Activated T-helper 17 cell treated with anti-CD3 and anti-CD28 coated beads, Interleukin-2, amount 50 U/mL, for 72 hours (primary cell): ENCODE data around the gene COL4A1. TPM values are rescaled to one million over a fixed set of nuclear protein-coding genes. Genes with fewer than 3 reads are reported as not detected.

Experiments
- ATAC-seq: fragments of 150-1000 bp; cut with Tn5 transposase; replicated peaks from 2 replicates; pipeline ENCODE4 v1.10.0; 2021; ENCODE audit warnings: mild to moderate bottlenecking, moderate library complexity
- H3K27ac Mint-ChIP-seq: one replicate; pipeline ENCODE4 v1.8.0; 2022; ENCODE audit warnings: mixed read lengths
- H3K27me3 Mint-ChIP-seq: one replicate; pipeline ENCODE4 v1.8.0; 2022; ENCODE audit warnings: mixed read lengths
- H3K36me3 Mint-ChIP-seq: one replicate; pipeline ENCODE4 v1.8.0; 2022; ENCODE audit warnings: low read depth, mild to moderate bottlenecking, mixed read lengths
- H3K4me1 Mint-ChIP-seq: one replicate; pipeline ENCODE4 v1.8.0; 2022; ENCODE audit warnings: mixed read lengths
- H3K4me3 Mint-ChIP-seq: one replicate; pipeline ENCODE4 v1.8.0; 2022; ENCODE audit warnings: mild to moderate bottlenecking, mixed read lengths
- H3K9me3 Mint-ChIP-seq: one replicate; pipeline ENCODE4 v1.8.0; 2022; ENCODE audit warnings: mixed read lengths
- total RNA-seq, 2 donors: library from RNA; stranded (reverse); gene quantifications; one replicate each; pipeline ENCODE4 v1.2.3, GENCODE V29; 2022

COL4A1 gene
- total RNA-seq, 2 donors from 2014 or later: not detected

- H3K27me3 Mint-ChIP-seq: peaks cover 59% of the 10 kb centered on the region
- no peaks in the 10 kb centered on the region for H3K4me1 Mint-ChIP-seq
- ATAC-seq: no peak
- H3K4me3 Mint-ChIP-seq: no peak overlapping the region
- H3K36me3 Mint-ChIP-seq: no peaks in the 10 kb centered on the region
- no peaks in the 10 kb centered on the region for H3K9me3 Mint-ChIP-seq
- H3K27ac Mint-ChIP-seq: no peak overlapping the region
Measured at GRCh38 chr13:110301606-110302553, 5.1 kb downstream of the COL4A1 start.

DNA sequence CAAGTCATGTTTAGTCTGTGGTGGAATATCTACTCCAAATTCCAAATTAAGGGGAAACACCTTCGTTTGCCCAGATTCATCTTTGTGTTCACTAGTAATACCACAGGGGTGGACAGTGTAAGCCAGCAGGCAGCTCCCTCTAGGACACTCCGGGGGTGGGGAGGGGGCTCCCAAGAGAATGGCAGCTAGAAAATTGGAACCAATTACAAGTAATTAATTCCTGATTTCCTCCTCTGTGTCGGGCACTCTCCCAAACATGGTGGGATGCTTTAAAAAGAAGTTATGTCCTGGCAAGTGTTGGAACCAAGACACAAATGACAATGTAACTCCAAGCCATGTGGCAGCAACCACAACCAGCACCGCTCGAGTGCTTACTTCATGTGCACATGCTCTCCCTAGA is 5.9 kb downstream of the COL4A1 start:
- no peaks in the 10 kb centered on the region for H3K36me3 Mint-ChIP-seq
- H3K27me3 Mint-ChIP-seq: peaks cover 64% of the 10 kb centered on the region
- no peak for ATAC-seq
- no peak overlapping the region for H3K4me3 Mint-ChIP-seq
- no peaks in the 10 kb centered on the region for H3K4me1 Mint-ChIP-seq
- no peaks in the 10 kb centered on the region for H3K9me3 Mint-ChIP-seq
- no peak overlapping the region for H3K27ac Mint-ChIP-seq

GRCh38 chr13:110300090-110300815 is 6.7 kb downstream of the COL4A1 start:
- H3K27ac Mint-ChIP-seq: no peak overlapping the region
- no peak for ATAC-seq
- H3K27me3 Mint-ChIP-seq: peaks cover 59% of the 10 kb centered on the region
- H3K4me3 Mint-ChIP-seq: no peak overlapping the region
- no peaks in the 10 kb centered on the region for H3K9me3 Mint-ChIP-seq
- no peaks in the 10 kb centered on the region for H3K4me1 Mint-ChIP-seq
- H3K36me3 Mint-ChIP-seq: no peaks in the 10 kb centered on the region

DNA sequence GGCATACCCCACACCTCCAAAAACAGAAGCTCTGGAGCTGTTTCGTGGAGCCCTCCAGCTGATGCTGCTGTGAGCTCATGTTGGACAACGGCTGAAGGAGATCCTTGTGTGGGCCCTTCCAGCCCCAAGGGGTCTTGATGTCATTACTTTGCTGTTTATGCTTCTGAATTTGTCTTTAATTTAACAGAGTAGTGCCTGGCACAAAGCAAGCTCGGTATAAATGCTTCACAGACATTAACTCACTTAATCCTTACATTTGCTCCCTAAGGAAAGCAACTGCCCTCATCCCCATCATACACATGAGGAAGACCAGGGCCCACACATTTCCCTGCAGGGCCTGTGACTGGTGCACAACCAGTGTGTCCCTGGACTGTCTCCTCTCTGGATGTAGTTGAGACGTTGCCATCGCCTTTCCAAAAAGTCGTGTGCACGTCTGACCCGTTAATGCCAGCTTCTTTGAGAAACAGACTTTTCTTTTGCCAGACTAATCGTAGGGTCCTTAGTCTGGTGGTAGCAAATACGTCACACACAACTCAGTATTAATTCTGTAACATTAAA is 7.6 kb downstream of the COL4A1 start:
- Mint-ChIP-seq H3K9me3 (no peaks in the 10 kb centered on the region), H3K4me1 (no peaks in the 10 kb centered on the region), H3K27ac (no peak overlapping the region), H3K4me3 (no peak overlapping the region), H3K36me3 (no peaks in the 10 kb centered on the region), H3K27me3 (peaks cover 50% of the 10 kb centered on the region)
- no peak for ATAC-seq

DNA sequence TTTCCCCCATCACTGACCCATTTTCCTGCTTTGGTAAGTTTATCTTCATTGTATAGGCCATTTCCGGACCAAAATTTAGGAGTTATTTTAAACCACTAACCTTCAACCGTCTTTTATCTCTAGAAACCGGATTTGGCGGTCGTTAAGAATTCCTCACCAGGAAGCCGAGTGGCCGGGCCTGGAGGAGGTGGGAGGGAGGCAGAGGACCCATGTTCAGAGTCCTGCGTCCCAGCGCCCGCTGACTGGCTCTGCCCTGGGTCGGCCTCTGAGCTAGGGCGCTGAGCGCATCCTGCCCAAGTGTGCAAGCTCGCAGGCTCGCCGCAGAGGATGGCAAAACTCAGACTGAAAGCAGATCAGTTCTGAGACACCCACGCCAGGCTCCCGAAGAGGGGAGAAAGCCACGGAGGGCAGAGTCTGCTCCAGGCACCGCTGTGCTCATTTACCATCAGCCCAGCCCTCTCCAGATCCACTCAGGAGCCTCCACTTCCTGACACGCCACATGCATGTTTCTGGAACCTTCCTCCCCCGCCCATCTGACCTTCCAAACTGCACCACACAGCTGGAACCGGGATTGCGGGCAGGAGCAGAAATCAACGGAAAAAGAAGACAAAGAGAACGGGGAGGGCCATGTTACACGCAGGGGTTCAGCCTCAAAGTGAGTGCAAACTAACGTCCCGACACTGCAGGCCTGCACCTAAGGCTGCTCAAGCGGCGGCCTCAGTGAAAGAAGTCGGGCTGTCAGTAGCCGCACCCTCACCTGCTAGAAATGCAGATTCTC is 8.3 kb downstream of the COL4A1 start:
- H3K9me3 Mint-ChIP-seq: no peaks in the 10 kb centered on the region
- no peaks in the 10 kb centered on the region for H3K36me3 Mint-ChIP-seq
- H3K27ac Mint-ChIP-seq: no peak overlapping the region
- H3K27me3 Mint-ChIP-seq: peaks cover 48% of the 10 kb centered on the region
- H3K4me3 Mint-ChIP-seq: no peak overlapping the region
- ATAC-seq: peak; percentile 74
- H3K4me1 Mint-ChIP-seq: no peaks in the 10 kb centered on the region

DNA sequence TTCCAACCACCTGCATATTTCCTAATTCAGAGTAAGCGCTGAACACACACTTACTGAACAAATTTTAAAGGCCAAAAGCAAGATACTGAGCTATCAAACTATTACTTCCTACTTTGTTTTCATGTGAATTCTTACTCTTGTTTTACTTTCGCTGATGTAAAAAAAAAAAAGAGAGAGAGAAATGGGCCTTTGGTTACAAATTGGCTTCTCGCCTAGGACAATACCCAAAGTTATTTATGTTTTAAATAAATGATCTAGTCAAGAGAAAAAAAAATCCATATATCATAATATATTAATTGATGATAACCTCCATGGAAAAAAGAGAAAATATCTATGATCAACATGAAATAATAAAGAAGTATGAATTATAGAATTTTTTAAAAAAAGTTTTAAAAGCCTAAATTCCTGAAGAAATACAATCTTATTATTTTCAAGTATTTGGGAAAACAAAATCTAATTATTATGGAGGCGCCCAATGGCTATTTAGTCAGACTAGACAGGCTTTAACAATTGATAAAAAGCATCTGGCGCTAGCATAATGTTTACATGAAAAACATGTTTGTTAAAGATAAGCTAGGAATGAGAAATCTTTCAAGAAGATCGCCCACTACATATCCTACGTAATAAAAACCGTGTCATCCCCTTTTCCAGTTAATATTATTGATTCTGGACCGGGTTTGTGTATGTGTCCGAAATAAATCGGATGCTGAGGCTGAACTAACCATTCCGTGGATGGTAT is 9.0 kb downstream of the COL4A1 start:
- Mint-ChIP-seq H3K4me3 (no peak overlapping the region), H3K27me3 (peaks cover 42% of the 10 kb centered on the region)

GRCh38 chr13:110297011-110297410 is 9.9 kb downstream of the COL4A1 start:
- Mint-ChIP-seq H3K9me3 (no peaks in the 10 kb centered on the region), H3K27me3 (peaks cover 42% of the 10 kb centered on the region), H3K4me3 (no peak overlapping the region), H3K27ac (no peak overlapping the region), H3K36me3 (no peaks in the 10 kb centered on the region), H3K4me1 (no peaks in the 10 kb centered on the region)
- no peak for ATAC-seq

More for the DNA sequence above, 9.0 kb downstream of the COL4A1 start:
- Mint-ChIP-seq H3K27ac (no peak overlapping the region), H3K9me3 (no peaks in the 10 kb centered on the region), H3K4me1 (no peaks in the 10 kb centered on the region), H3K36me3 (no peaks in the 10 kb centered on the region)
- ATAC-seq: no peak

DNA sequence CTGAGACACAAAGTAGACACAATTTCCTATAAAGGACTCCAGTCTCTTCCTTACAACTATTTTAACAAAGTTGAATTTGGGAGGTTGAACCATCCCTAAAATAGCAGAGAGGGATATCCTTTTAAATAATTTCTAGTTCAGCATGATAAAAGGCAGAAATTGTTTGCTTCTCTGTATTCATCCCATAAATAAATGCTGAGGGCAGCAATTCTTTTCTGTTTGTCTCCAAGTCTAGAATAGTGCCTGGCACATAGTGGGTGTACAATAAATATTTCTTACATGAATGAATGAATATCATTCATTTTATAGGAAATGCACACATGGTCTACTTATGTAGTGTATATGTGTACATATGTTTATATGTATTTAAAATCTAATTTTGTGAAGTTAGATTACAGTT is 12.3 kb downstream of the COL4A1 start:
- Mint-ChIP-seq H3K27me3 (peaks cover 32% of the 10 kb centered on the region), H3K27ac (no peak overlapping the region), H3K9me3 (no peaks in the 10 kb centered on the region), H3K4me3 (no peak overlapping the region), H3K4me1 (no peaks in the 10 kb centered on the region), H3K36me3 (no peaks in the 10 kb centered on the region)
- ATAC-seq: no peak

GRCh38 chr13:110294146-110294545 is 12.8 kb downstream of the COL4A1 start:
- no peak for ATAC-seq
- H3K4me3 Mint-ChIP-seq: no peak overlapping the region
- no peak overlapping the region for H3K27ac Mint-ChIP-seq
- peaks cover 30% of the 10 kb centered on the region for H3K27me3 Mint-ChIP-seq
- H3K4me1 Mint-ChIP-seq: no peaks in the 10 kb centered on the region
- H3K9me3 Mint-ChIP-seq: no peaks in the 10 kb centered on the region
- no peaks in the 10 kb centered on the region for H3K36me3 Mint-ChIP-seq

DNA sequence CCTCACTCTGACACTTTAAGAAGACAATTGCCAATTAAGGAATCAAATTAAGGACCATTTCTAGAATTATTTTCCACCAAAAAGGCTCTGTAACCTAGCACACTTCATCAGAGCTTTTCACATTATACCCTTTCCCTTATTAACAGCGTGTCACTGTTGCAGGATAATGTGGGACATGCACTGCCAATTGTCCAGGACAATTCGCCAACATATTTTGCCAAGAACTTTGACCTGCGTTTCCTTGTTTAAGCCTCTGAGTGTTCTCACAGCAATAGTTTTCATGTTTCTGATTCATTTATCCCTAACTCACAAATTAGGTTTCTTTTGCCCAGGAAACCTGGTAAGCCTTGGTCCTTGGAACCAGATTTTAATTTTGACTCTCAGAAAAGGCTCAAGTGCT is 13.3 kb downstream of the COL4A1 start:
- no peak overlapping the region for H3K27ac Mint-ChIP-seq
- H3K4me3 Mint-ChIP-seq: no peak overlapping the region
- H3K27me3 Mint-ChIP-seq: peaks cover 30% of the 10 kb centered on the region
- no peaks in the 10 kb centered on the region for H3K4me1 Mint-ChIP-seq
- H3K36me3 Mint-ChIP-seq: no peaks in the 10 kb centered on the region
- H3K9me3 Mint-ChIP-seq: no peaks in the 10 kb centered on the region
- ATAC-seq: no peak

DNA sequence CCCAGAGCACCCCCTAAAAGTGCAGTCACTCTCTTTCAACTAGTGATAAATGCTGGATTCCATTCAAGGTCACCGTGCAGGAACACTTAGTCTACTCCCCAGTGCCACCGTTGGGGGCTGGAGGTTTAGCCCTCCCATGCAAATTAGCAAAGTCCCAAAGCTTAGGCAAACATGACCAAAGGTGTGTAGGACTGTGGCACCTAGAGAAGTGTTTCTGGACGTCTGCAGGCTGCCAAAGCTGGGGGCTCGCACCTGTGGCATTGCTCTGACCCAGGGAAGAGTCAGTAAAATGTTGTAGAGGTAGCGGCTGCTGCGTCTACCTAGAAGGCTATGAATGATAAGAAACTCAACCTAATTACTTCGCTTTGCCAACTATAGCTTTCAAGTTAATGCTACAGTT is 13.9 kb downstream of the COL4A1 start:
- Mint-ChIP-seq H3K4me3 (no peak overlapping the region), H3K4me1 (no peaks in the 10 kb centered on the region), H3K27ac (no peak overlapping the region), H3K27me3 (peaks cover 30% of the 10 kb centered on the region), H3K36me3 (no peaks in the 10 kb centered on the region), H3K9me3 (no peaks in the 10 kb centered on the region)
- ATAC-seq: no peak

- Mint-ChIP-seq H3K4me3 (no peak overlapping the region), H3K36me3 (no peaks in the 10 kb centered on the region), H3K4me1 (no peaks in the 10 kb centered on the region), H3K27me3 (peaks cover 18% of the 10 kb centered on the region), H3K9me3 (no peaks in the 10 kb centered on the region), H3K27ac (no peak overlapping the region)
- ATAC-seq: no peak
Measured at GRCh38 chr13:110291286-110291685, 15.7 kb downstream of the COL4A1 start.

- H3K27ac Mint-ChIP-seq: no peak overlapping the region
- no peaks in the 10 kb centered on the region for H3K9me3 Mint-ChIP-seq
- no peak for ATAC-seq
- no peak overlapping the region for H3K4me3 Mint-ChIP-seq
- H3K4me1 Mint-ChIP-seq: no peaks in the 10 kb centered on the region
- no peaks in the 10 kb centered on the region for H3K36me3 Mint-ChIP-seq
- H3K27me3 Mint-ChIP-seq: peaks cover 16% of the 10 kb centered on the region
Measured at GRCh38 chr13:110290826-110291225, 16.1 kb downstream of the COL4A1 start.

- H3K4me3 Mint-ChIP-seq: no peak overlapping the region
- no peaks in the 10 kb centered on the region for H3K9me3 Mint-ChIP-seq
- H3K4me1 Mint-ChIP-seq: no peaks in the 10 kb centered on the region
- no peaks in the 10 kb centered on the region for H3K36me3 Mint-ChIP-seq
- H3K27ac Mint-ChIP-seq: no peak overlapping the region
- no peak for ATAC-seq
- H3K27me3 Mint-ChIP-seq: peaks cover 16% of the 10 kb centered on the region
Measured at GRCh38 chr13:110290153-110290552, 16.8 kb downstream of the COL4A1 start.
